Neural cell (in vitro differentiated cells): ENCODE results near the gene TRPM3.

Source experiments
- POLR2AphosphoS5 ChIP-seq: IDR thresholded peaks from 2 replicates; pipeline ENCODE4 v1.6.1; 2012
- TF ChIP-seq, protein P1 (sequence below): fragments of 450-650 bp; IDR thresholded peaks from 2 replicates; pipeline ENCODE4 v1.5.1; 2014; ENCODE audit warnings: antibody characterized with exemption, mild to moderate bottlenecking, moderate library complexity; ENCODE audit not compliant: poor library complexity, severe bottlenecking

GRCh38 chr9:70566751-70567150 lies 554.7 kb downstream of the TRPM3 start:
- TF ChIP-seq POLR2AphosphoS5: no peak
- TF ChIP-seq, protein P1, sequence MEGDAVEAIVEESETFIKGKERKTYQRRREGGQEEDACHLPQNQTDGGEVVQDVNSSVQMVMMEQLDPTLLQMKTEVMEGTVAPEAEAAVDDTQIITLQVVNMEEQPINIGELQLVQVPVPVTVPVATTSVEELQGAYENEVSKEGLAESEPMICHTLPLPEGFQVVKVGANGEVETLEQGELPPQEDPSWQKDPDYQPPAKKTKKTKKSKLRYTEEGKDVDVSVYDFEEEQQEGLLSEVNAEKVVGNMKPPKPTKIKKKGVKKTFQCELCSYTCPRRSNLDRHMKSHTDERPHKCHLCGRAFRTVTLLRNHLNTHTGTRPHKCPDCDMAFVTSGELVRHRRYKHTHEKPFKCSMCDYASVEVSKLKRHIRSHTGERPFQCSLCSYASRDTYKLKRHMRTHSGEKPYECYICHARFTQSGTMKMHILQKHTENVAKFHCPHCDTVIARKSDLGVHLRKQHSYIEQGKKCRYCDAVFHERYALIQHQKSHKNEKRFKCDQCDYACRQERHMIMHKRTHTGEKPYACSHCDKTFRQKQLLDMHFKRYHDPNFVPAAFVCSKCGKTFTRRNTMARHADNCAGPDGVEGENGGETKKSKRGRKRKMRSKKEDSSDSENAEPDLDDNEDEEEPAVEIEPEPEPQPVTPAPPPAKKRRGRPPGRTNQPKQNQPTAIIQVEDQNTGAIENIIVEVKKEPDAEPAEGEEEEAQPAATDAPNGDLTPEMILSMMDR: no peak
